ENCODE measurements around the gene C2orf74.
"Not testable (repeated sequence)": the region's sequence is repeated elsewhere in the genome, so short reads cannot be mapped to it uniquely, and the experiment has no call there.

Gene C2orf74

GRCh38 chr2:61125123-61125710 lies 36.8 kb upstream of the C2orf74 start:
- no peaks in the 10 kb centered on the region for H3K4me1 ChIP-seq (ENCODE audit: low read length)
- H3K9ac ChIP-seq (ENCODE audit: low read length): no peak overlapping the region
- no peak overlapping the region for H3K4me3 ChIP-seq (ENCODE audit: low read length)
- H3K27ac ChIP-seq (ENCODE audit: low read length): no peak overlapping the region
- H3K27me3 ChIP-seq (ENCODE audit: low read depth, low read length): no peaks in the 10 kb centered on the region
- no peaks in the 10 kb centered on the region for H3K9me3 ChIP-seq (ENCODE audit: insufficient read depth, low read length)
- no peak overlapping the region for H2AFZ ChIP-seq (ENCODE audit: low read depth, low read length)
- no peak overlapping the region for H3K4me2 ChIP-seq (ENCODE audit: low read length)
- TF ChIP-seq EZH2phosphoT487 (IDR thresholded peaks at IDR 0.05; ENCODE audit: low read depth) (no peak), CTCF (IDR thresholded peaks at IDR 0.05; ENCODE audit: low read depth, low read length) (no peak)
- no peaks in the 10 kb centered on the region for H3K79me2 ChIP-seq (ENCODE audit: low read length)
- no peaks in the 10 kb centered on the region for H3K36me3 ChIP-seq (replicated peaks; ENCODE audit: low read depth, low read length)
- H4K20me1 ChIP-seq (ENCODE audit: insufficient read depth, low read length): no peaks in the 10 kb centered on the region

GRCh38 chr2:61125798-61126197 lies 36.2 kb upstream of the C2orf74 start:
- Histone ChIP-seq H3K4me3 (ENCODE audit: low read length) (no peak overlapping the region), H3K9me3 (ENCODE audit: insufficient read depth, low read length) (no peaks in the 10 kb centered on the region), H3K36me3 (replicated peaks; ENCODE audit: low read depth, low read length) (no peaks in the 10 kb centered on the region), H3K27me3 (ENCODE audit: low read depth, low read length) (no peaks in the 10 kb centered on the region), H3K4me1 (ENCODE audit: low read length) (no peaks in the 10 kb centered on the region), H3K9ac (ENCODE audit: low read length) (no peak overlapping the region), H3K79me2 (ENCODE audit: low read length) (no peaks in the 10 kb centered on the region), H4K20me1 (ENCODE audit: insufficient read depth, low read length) (no peaks in the 10 kb centered on the region), H3K27ac (ENCODE audit: low read length) (no peak overlapping the region), H2AFZ (ENCODE audit: low read depth, low read length) (no peak overlapping the region), H3K4me2 (ENCODE audit: low read length) (no peak overlapping the region)
- no peak for TF ChIP-seq CTCF (IDR thresholded peaks at IDR 0.05; ENCODE audit: low read depth, low read length)
- TF ChIP-seq EZH2phosphoT487 (IDR thresholded peaks at IDR 0.05; ENCODE audit: low read depth): no peak

- H4K20me1 ChIP-seq (ENCODE audit: insufficient read depth, low read length); H3K27me3 ChIP-seq (ENCODE audit: low read depth, low read length); H3K36me3 ChIP-seq (replicated peaks; ENCODE audit: low read depth, low read length); H3K9ac ChIP-seq (ENCODE audit: low read length); H3K27ac ChIP-seq (ENCODE audit: low read length); H3K9me3 ChIP-seq (ENCODE audit: insufficient read depth, low read length); H3K79me2 ChIP-seq (ENCODE audit: low read length); H3K4me3 ChIP-seq (ENCODE audit: low read length); H2AFZ ChIP-seq (ENCODE audit: low read depth, low read length); H3K4me1 ChIP-seq (ENCODE audit: low read length); H3K4me2 ChIP-seq (ENCODE audit: low read length): not testable (repeated sequence)
Measured at GRCh38 chr2:61128122-61128521, 33.9 kb upstream of the C2orf74 start.

- Histone ChIP-seq H3K4me1 (ENCODE audit: low read length) (no peaks in the 10 kb centered on the region), H3K9me3 (ENCODE audit: insufficient read depth, low read length) (no peaks in the 10 kb centered on the region), H3K9ac (ENCODE audit: low read length) (no peak overlapping the region), H4K20me1 (ENCODE audit: insufficient read depth, low read length) (no peaks in the 10 kb centered on the region), H3K27ac (ENCODE audit: low read length) (no peak overlapping the region), H2AFZ (ENCODE audit: low read depth, low read length) (no peak overlapping the region), H3K36me3 (replicated peaks; ENCODE audit: low read depth, low read length) (no peaks in the 10 kb centered on the region), H3K4me3 (ENCODE audit: low read length) (no peak overlapping the region), H3K79me2 (ENCODE audit: low read length) (no peaks in the 10 kb centered on the region), H3K4me2 (ENCODE audit: low read length) (no peak overlapping the region), H3K27me3 (ENCODE audit: low read depth, low read length) (no peaks in the 10 kb centered on the region)
- TF ChIP-seq EZH2phosphoT487 (IDR thresholded peaks at IDR 0.05; ENCODE audit: low read depth) (no peak), CTCF (IDR thresholded peaks at IDR 0.05; ENCODE audit: low read depth, low read length) (no peak)
Measured at GRCh38 chr2:61134141-61134540, 27.8 kb upstream of the C2orf74 start.

- H4K20me1 ChIP-seq (ENCODE audit: insufficient read depth, low read length): no peaks in the 10 kb centered on the region
- no peak overlapping the region for H2AFZ ChIP-seq (ENCODE audit: low read depth, low read length)
- H3K27me3 ChIP-seq (ENCODE audit: low read depth, low read length): no peaks in the 10 kb centered on the region
- H3K4me3 ChIP-seq (ENCODE audit: low read length): no peak overlapping the region
- H3K27ac ChIP-seq (ENCODE audit: low read length): no peak overlapping the region
- no peak overlapping the region for H3K9ac ChIP-seq (ENCODE audit: low read length)
- TF ChIP-seq EZH2phosphoT487 (IDR thresholded peaks at IDR 0.05; ENCODE audit: low read depth) (no peak), CTCF (IDR thresholded peaks at IDR 0.05; ENCODE audit: low read depth, low read length) (peak; percentile 28)
- H3K36me3 ChIP-seq (replicated peaks; ENCODE audit: low read depth, low read length): no peaks in the 10 kb centered on the region
- H3K9me3 ChIP-seq (ENCODE audit: insufficient read depth, low read length): no peaks in the 10 kb centered on the region
- no peak overlapping the region for H3K4me2 ChIP-seq (ENCODE audit: low read length)
- no peaks in the 10 kb centered on the region for H3K79me2 ChIP-seq (ENCODE audit: low read length)
- H3K4me1 ChIP-seq (ENCODE audit: low read length): no peaks in the 10 kb centered on the region
Measured at GRCh38 chr2:61135510-61135909, 26.5 kb upstream of the C2orf74 start.

All from OCI-LY3 (cell line).